Measurements from ENCODE around the gene FAM53C. TPM values are rescaled to one million over a fixed set of nuclear protein-coding genes. Genes with fewer than 3 reads are reported as not detected.
"Not testable (repeated sequence)": the region's sequence is repeated elsewhere in the genome, so short reads cannot be mapped to it uniquely, and the experiment has no call there.

The FAM53C gene
- polyA plus RNA-seq, 1 experiment, result 35.9 TPM

- Histone ChIP-seq H3K9me3 (ENCODE audit: control insufficient read depth, insufficient read depth, low read length) (no peaks in the 10 kb centered on the region), H3K27me3 (ENCODE audit: control insufficient read depth, insufficient read depth, low read length) (no peaks in the 10 kb centered on the region), H3K27ac (ENCODE audit: low read depth, low read length) (no peak overlapping the region), H3K4me3 (ENCODE audit: low read depth, low read length) (no peak overlapping the region)
- no peak for DNase-seq (ENCODE audit: low read depth, low spot score)
- no peak for TF ChIP-seq CTCF (IDR thresholded peaks at IDR 0.05; ENCODE audit: low read depth, low read length)
- CTCF ChIA-PET, result interaction anchor here (3.6 kb wide), 1 partner anchor 30 kb away, joined by 15 read pairs; the partner anchor contains the start of gene KDM3B
- POLR2A ChIA-PET, result interaction anchor here (0.8 kb wide), 1 partner anchor 44 kb away, joined by 3 read pairs; the partner anchor contains the start of gene FAM53C
Observed at GRCh38 chr5:138382347-138382746, 44.3 kb downstream of the FAM53C start.

- no peak for TF ChIP-seq CTCF (IDR thresholded peaks at IDR 0.05; ENCODE audit: low read depth, low read length)
- Histone ChIP-seq H3K27ac (ENCODE audit: low read depth, low read length) (no peak overlapping the region), H3K9me3 (ENCODE audit: control insufficient read depth, insufficient read depth, low read length) (no peaks in the 10 kb centered on the region), H3K27me3 (ENCODE audit: control insufficient read depth, insufficient read depth, low read length) (no peaks in the 10 kb centered on the region), H3K4me3 (ENCODE audit: low read depth, low read length) (no peak overlapping the region)
- CTCF ChIA-PET, result interaction anchor here (0.6 to 3.6 kb wide), 2 partner anchors 26 to 33 kb away, joined by 4 to 15 read pairs; partner anchors contain the start of gene KDM3B
- no peak for DNase-seq (ENCODE audit: low read depth, low spot score)
- POLR2A ChIA-PET, result no interaction called here
Observed at GRCh38 chr5:138385660-138386059, 47.6 kb downstream of the FAM53C start.

GRCh38 chr5:138386290-138386689 lies 48.2 kb downstream of the FAM53C start:
- Histone ChIP-seq H3K4me3 (ENCODE audit: low read depth, low read length) (no peak overlapping the region), H3K27me3 (ENCODE audit: control insufficient read depth, insufficient read depth, low read length) (no peaks in the 10 kb centered on the region), H3K27ac (ENCODE audit: low read depth, low read length) (no peak overlapping the region), H3K9me3 (ENCODE audit: control insufficient read depth, insufficient read depth, low read length) (no peaks in the 10 kb centered on the region)
- no peak for TF ChIP-seq CTCF (IDR thresholded peaks at IDR 0.05; ENCODE audit: low read depth, low read length)
- CTCF ChIA-PET, result interaction anchor here (0.6 kb wide), 1 partner anchor 25 kb away, joined by 4 read pairs; no protein-coding TSS in a partner anchor
- POLR2A ChIA-PET, result no interaction called here
- DNase-seq (ENCODE audit: low read depth, low spot score), result no peak

- Histone ChIP-seq H3K4me3 (ENCODE audit: low read depth, low read length) (no peak overlapping the region), H3K9me3 (ENCODE audit: control insufficient read depth, insufficient read depth, low read length) (no peaks in the 10 kb centered on the region), H3K27me3 (ENCODE audit: control insufficient read depth, insufficient read depth, low read length) (no peaks in the 10 kb centered on the region), H3K27ac (ENCODE audit: low read depth, low read length) (no peak overlapping the region)
- TF ChIP-seq CTCF (IDR thresholded peaks at IDR 0.05; ENCODE audit: low read depth, low read length), result no peak
- POLR2A ChIA-PET, result no interaction called here
- no peak for DNase-seq (ENCODE audit: low read depth, low spot score)
- CTCF ChIA-PET, result no interaction called here
Observed at GRCh38 chr5:138389332-138389731, 51.3 kb downstream of the FAM53C start.

GRCh38 chr5:138389911-138390310 lies 51.8 kb downstream of the FAM53C start:
- CTCF ChIA-PET, result interaction anchor here (3.2 kb wide), 1 partner anchor 37 kb away, joined by 20 read pairs; the partner anchor contains the start of gene KDM3B
- DNase-seq (ENCODE audit: low read depth, low spot score); H3K27me3 ChIP-seq (ENCODE audit: control insufficient read depth, insufficient read depth, low read length); POLR2A ChIA-PET; H3K4me3 ChIP-seq (ENCODE audit: low read depth, low read length); H3K27ac ChIP-seq (ENCODE audit: low read depth, low read length); H3K9me3 ChIP-seq (ENCODE audit: control insufficient read depth, insufficient read depth, low read length): not testable (repeated sequence)

All from AG04450 (cell line).